ENCODE measurements around the gene CHRDL2. TPM values are rescaled to one million over a fixed set of nuclear protein-coding genes. Genes with fewer than 3 reads are reported as not detected.

The CHRDL2 gene
- total RNA-seq, 3 donors from 2014 or later (not counting 1 experiment from before 2014, with no cell fraction given), result not detected

- ATAC-seq (no peak), DNase-seq (no peak)
- no peaks in the 10 kb centered on the region for H3K9me3 Mint-ChIP-seq
- no peak overlapping the region for H3K4me3 ChIP-seq (ENCODE audit: low read length)
- no peaks in the 10 kb centered on the region for H3K36me3 ChIP-seq (ENCODE audit: control insufficient read depth, insufficient read depth, low read length)
- H3K27ac Mint-ChIP-seq, result no peak overlapping the region
- no peaks in the 10 kb centered on the region for H3K9me3 ChIP-seq (ENCODE audit: control insufficient read depth, insufficient read depth, low read length)
- H3K27me3 Mint-ChIP-seq (ENCODE audit: low read depth in 2 of 2), result no peaks in the 10 kb centered on the region
- no peaks in the 10 kb centered on the region for H3K4me1 Mint-ChIP-seq
- H3K4me1 ChIP-seq (ENCODE audit: control insufficient read depth, insufficient read depth, low read length), result no peaks in the 10 kb centered on the region
- 84% methylated on average over 3 of the region's 3 CpGs for WGBS (ENCODE audit: insufficient coverage)
- no peak overlapping the region for H3K27ac ChIP-seq (ENCODE audit: low read length)
- no peak overlapping the region for H3K4me3 Mint-ChIP-seq
- no peaks in the 10 kb centered on the region for H3K36me3 Mint-ChIP-seq
- intact Hi-C loops (cut with micrococcal nuclease), result no loop called here
- no peak for TF ChIP-seq CTCF (IDR thresholded peaks at IDR 0.05)
- H3K27me3 ChIP-seq (ENCODE audit: control insufficient read depth, insufficient read depth, low read length), result no peaks in the 10 kb centered on the region
These were observed 22.1 kb downstream of the CHRDL2 start for GRCh38 chr11:74709175-74709574.

- H3K27me3 Mint-ChIP-seq (ENCODE audit: low read depth in 2 of 2), result no peaks in the 10 kb centered on the region
- H3K4me1 Mint-ChIP-seq, result no peaks in the 10 kb centered on the region
- intact Hi-C loops (cut with micrococcal nuclease), result no loop called here
- Histone ChIP-seq H3K36me3 (ENCODE audit: control insufficient read depth, insufficient read depth, low read length) (no peaks in the 10 kb centered on the region), H3K27ac (ENCODE audit: low read length) (no peak overlapping the region), H3K27me3 (ENCODE audit: control insufficient read depth, insufficient read depth, low read length) (no peaks in the 10 kb centered on the region), H3K4me1 (ENCODE audit: control insufficient read depth, insufficient read depth, low read length) (no peaks in the 10 kb centered on the region), H3K4me3 (ENCODE audit: low read length) (no peak overlapping the region), H3K9me3 (ENCODE audit: control insufficient read depth, insufficient read depth, low read length) (no peaks in the 10 kb centered on the region)
- H3K9me3 Mint-ChIP-seq, result no peaks in the 10 kb centered on the region
- ATAC-seq (no peak), DNase-seq (no peak)
- no peak overlapping the region for H3K27ac Mint-ChIP-seq
- H3K4me3 Mint-ChIP-seq, result no peak overlapping the region
- H3K36me3 Mint-ChIP-seq, result no peaks in the 10 kb centered on the region
- 82% methylated on average over 10 of the region's 10 CpGs for WGBS (ENCODE audit: insufficient coverage)
- no peak for TF ChIP-seq CTCF (IDR thresholded peaks at IDR 0.05)
These were observed 23.4 kb downstream of the CHRDL2 start for GRCh38 chr11:74707602-74708510.

GRCh38 chr11:74707182-74707581 lies 24.0 kb downstream of the CHRDL2 start:
- H3K27ac Mint-ChIP-seq, result no peak overlapping the region
- H3K27me3 Mint-ChIP-seq (ENCODE audit: low read depth in 2 of 2), result no peaks in the 10 kb centered on the region
- intact Hi-C loops (cut with micrococcal nuclease), result no loop called here
- WGBS (ENCODE audit: insufficient coverage), result 93% methylated on average over 3 of the region's 3 CpGs
- ATAC-seq, result no peak
- DNase-seq, result no peak
- no peaks in the 10 kb centered on the region for H3K9me3 Mint-ChIP-seq
- H3K27ac ChIP-seq (ENCODE audit: low read length), result no peak overlapping the region
- TF ChIP-seq CTCF (IDR thresholded peaks at IDR 0.05), result no peak
- no peaks in the 10 kb centered on the region for H3K4me1 Mint-ChIP-seq
- no peaks in the 10 kb centered on the region for H3K9me3 ChIP-seq (ENCODE audit: control insufficient read depth, insufficient read depth, low read length)
- H3K36me3 ChIP-seq (ENCODE audit: control insufficient read depth, insufficient read depth, low read length), result no peaks in the 10 kb centered on the region
- H3K4me3 Mint-ChIP-seq, result no peak overlapping the region
- H3K4me1 ChIP-seq (ENCODE audit: control insufficient read depth, insufficient read depth, low read length), result no peaks in the 10 kb centered on the region
- no peaks in the 10 kb centered on the region for H3K27me3 ChIP-seq (ENCODE audit: control insufficient read depth, insufficient read depth, low read length)
- H3K36me3 Mint-ChIP-seq, result no peaks in the 10 kb centered on the region
- no peak overlapping the region for H3K4me3 ChIP-seq (ENCODE audit: low read length)

All from natural killer cell (primary cell).